Ovary (tissue), 3 donors: ENCODE data around the gene C2orf78.

Experiments used
- CTCF ChIP-seq, 3 donors: fragments of 450-650 bp in 2 of 3; fragments of 200-600 bp in 1 of 3; IDR thresholded peaks; one replicate each; pipeline versions ENCODE4 v1.5.1 to v1.8.0; 2016 to 2022; ENCODE audit warnings: antibody characterized with exemption in 3 of 3, mild to moderate bottlenecking in 1 of 3
- EP300 ChIP-seq: sonication (generic); formaldehyde crosslinking; IDR thresholded peaks from one replicate; pipeline ENCODE4 v1.6.1; 2017; ENCODE audit warnings: antibody characterized with exemption
- POLR2A ChIP-seq: fragments of 450-650 bp; IDR thresholded peaks from one replicate; pipeline ENCODE4 v1.6.1; 2017; ENCODE audit warnings: antibody characterized with exemption, mild to moderate bottlenecking, moderate library complexity
- donor health status: DM: no; HTN: no; CAD: no.

- no peak for TF ChIP-seq CTCF (IDR thresholded peaks at IDR 0.05)
- TF ChIP-seq EP300: no peak
- no peak for TF ChIP-seq POLR2A
These were observed 19.0 kb upstream of the C2orf78 start for GRCh38 chr2:73764945-73765344.
